Body of pancreas (tissue), 4 donors: ENCODE data around the gene ITGA2.

ENCODE experiments used
- POLR2A ChIP-seq, 3 donors: fragments of 450-650 bp; IDR thresholded peaks; one replicate each; pipeline ENCODE4 v1.6.1; 2016; ENCODE audit warnings: antibody characterized with exemption in 3 of 3, mild to moderate bottlenecking in 2 of 3
- TF ChIP-seq, protein P1 (sequence below), 7 experiments: fragments of 450-650 bp in 4 of 7; fragments of 200-600 bp in 3 of 7; sonication (generic) in 3 of 7; IDR thresholded peaks; one replicate each; pipeline ENCODE4 v1.5.1; 2016 to 2019; ENCODE audit warnings: antibody characterized with exemption in 7 of 7

GRCh38 chr5:53092242-53092641 is 103.1 kb downstream of the ITGA2 start:
- TF ChIP-seq, protein P1, sequence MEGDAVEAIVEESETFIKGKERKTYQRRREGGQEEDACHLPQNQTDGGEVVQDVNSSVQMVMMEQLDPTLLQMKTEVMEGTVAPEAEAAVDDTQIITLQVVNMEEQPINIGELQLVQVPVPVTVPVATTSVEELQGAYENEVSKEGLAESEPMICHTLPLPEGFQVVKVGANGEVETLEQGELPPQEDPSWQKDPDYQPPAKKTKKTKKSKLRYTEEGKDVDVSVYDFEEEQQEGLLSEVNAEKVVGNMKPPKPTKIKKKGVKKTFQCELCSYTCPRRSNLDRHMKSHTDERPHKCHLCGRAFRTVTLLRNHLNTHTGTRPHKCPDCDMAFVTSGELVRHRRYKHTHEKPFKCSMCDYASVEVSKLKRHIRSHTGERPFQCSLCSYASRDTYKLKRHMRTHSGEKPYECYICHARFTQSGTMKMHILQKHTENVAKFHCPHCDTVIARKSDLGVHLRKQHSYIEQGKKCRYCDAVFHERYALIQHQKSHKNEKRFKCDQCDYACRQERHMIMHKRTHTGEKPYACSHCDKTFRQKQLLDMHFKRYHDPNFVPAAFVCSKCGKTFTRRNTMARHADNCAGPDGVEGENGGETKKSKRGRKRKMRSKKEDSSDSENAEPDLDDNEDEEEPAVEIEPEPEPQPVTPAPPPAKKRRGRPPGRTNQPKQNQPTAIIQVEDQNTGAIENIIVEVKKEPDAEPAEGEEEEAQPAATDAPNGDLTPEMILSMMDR (IDR thresholded peaks at IDR 0.05), result no peak
- no peak for TF ChIP-seq POLR2A (IDR thresholded peaks at IDR 0.05)
